GM20000 (cell line): ENCODE results near the gene NAT10.

Experiments
- DNase-seq: peaks from one replicate; pipeline ENCODE4 v3.0.0; 2012; ENCODE audit warnings: low spot score
- CTCF ChIP-seq: IDR thresholded peaks from 2 replicates; pipeline ENCODE4 v1.5.1; 2012; ENCODE audit warnings: mild to moderate bottlenecking, control low read depth; ENCODE audit errors: extremely low read depth, missing control alignments

NAT10 gene

GRCh38 chr11:34191578-34191977 is 86.1 kb downstream of the NAT10 start:
- no peak for DNase-seq
- TF ChIP-seq CTCF: no peak

GRCh38 chr11:34192481-34193401 is 87.3 kb downstream of the NAT10 start:
- TF ChIP-seq CTCF: no peak
- no peak for DNase-seq

GRCh38 chr11:34194576-34195335 is 89.3 kb downstream of the NAT10 start:
- TF ChIP-seq CTCF: no peak
- no peak for DNase-seq
